MM.1S (cell line): ENCODE data around the gene CCDC157.

Source experiments
- DNase-seq: peaks from one replicate; pipeline ENCODE4 v3.0.0-alpha.2; 2015
- H2AFZ ChIP-seq: fragments of 300-600 bp; sonication (generic); 2 replicates; pipeline ENCODE4 v1.6.0; 2016; ENCODE audit warnings: antibody characterized with exemption, low read length
- H3F3A ChIP-seq: fragments of 300-600 bp; sonication (generic); 2 replicates; pipeline ENCODE4 v1.6.1; 2016; ENCODE audit warnings: mild to moderate bottlenecking, antibody characterized with exemption, low read length, moderate library complexity, mixed read lengths; ENCODE audit not compliant: insufficient read depth
- H3K27ac ChIP-seq: fragments of 300-600 bp; sonication (generic); 2 replicates; pipeline ENCODE4 v1.5.1; 2016; ENCODE audit warnings: mild to moderate bottlenecking, low read length
- H3K27me3 ChIP-seq: fragments of 300-600 bp; sonication (generic); replicated peaks from 2 replicates; pipeline ENCODE4 v1.6.0; 2016; ENCODE audit warnings: low read length; ENCODE audit not compliant: insufficient read depth
- H3K36me3 ChIP-seq: fragments of 300-600 bp; sonication (generic); replicated peaks from 2 replicates; pipeline ENCODE4 v1.6.1; 2016; ENCODE audit warnings: mild to moderate bottlenecking, low read length, mixed read lengths; ENCODE audit not compliant: insufficient read depth
- H3K4me1 ChIP-seq: fragments of 300-600 bp; sonication (generic); 2 replicates; pipeline ENCODE4 v1.6.1; 2016; ENCODE audit warnings: low read length, mixed read lengths
- H3K4me2 ChIP-seq: fragments of 300-600 bp; sonication (generic); 2 replicates; pipeline ENCODE4 v1.6.0; 2016; ENCODE audit warnings: low read depth, low read length
- H3K4me3 ChIP-seq: fragments of 300-600 bp; sonication (generic); 2 replicates; pipeline ENCODE4 v1.5.1; 2016; ENCODE audit warnings: low read length, mixed read lengths
- H3K79me2 ChIP-seq: fragments of 300-600 bp; sonication (generic); 2 replicates; pipeline ENCODE4 v1.6.1; 2016; ENCODE audit warnings: mixed run types, low read length, mixed read lengths
- H3K9ac ChIP-seq: fragments of 300-600 bp; sonication (generic); 2 replicates; pipeline ENCODE4 v1.6.1; 2016; ENCODE audit warnings: low read length, mixed read lengths
- H3K9me2 ChIP-seq: fragments of 300-600 bp; sonication (generic); replicated peaks from 2 replicates; pipeline ENCODE4 v1.6.1; 2016; ENCODE audit warnings: mild to moderate bottlenecking, low read length, mixed read lengths; ENCODE audit not compliant: insufficient read depth
- H3K9me3 ChIP-seq: fragments of 300-600 bp; sonication (generic); replicated peaks from 2 replicates; pipeline ENCODE4 v1.6.1; 2016; ENCODE audit warnings: mild to moderate bottlenecking, low read length, mixed read lengths; ENCODE audit not compliant: insufficient read depth
- H4K20me1 ChIP-seq: fragments of 300-600 bp; sonication (generic); 2 replicates; pipeline ENCODE4 v1.6.1; 2016; ENCODE audit warnings: mild to moderate bottlenecking, low read length, moderate library complexity, mixed read lengths; ENCODE audit not compliant: insufficient read depth
- CTCF ChIP-seq: fragments of 300-600 bp; sonication (generic); IDR thresholded peaks from 2 replicates; pipeline ENCODE4 v1.5.1; 2016; ENCODE audit warnings: antibody characterized with exemption, low read length, mixed read lengths
- EZH2 ChIP-seq: fragments of 300-600 bp; sonication (generic); optimal IDR thresholded peaks from 2 replicates; pipeline ENCODE3; 2017; ENCODE audit warnings: low read depth, mild to moderate bottlenecking, antibody characterized with exemption, low read length, mixed read lengths
- EZH2phosphoT487 ChIP-seq: fragments of 300-600 bp; sonication (generic); IDR thresholded peaks from 2 replicates; pipeline ENCODE4 v1.6.1; 2018; ENCODE audit warnings: antibody characterized with exemption, low read length

The CCDC157 gene

GRCh38 chr22:30372915-30373314 is 16.1 kb downstream of the CCDC157 start:
- no peaks in the 10 kb centered on the region for H3F3A ChIP-seq
- no peak for DNase-seq
- H3K27ac ChIP-seq: no peak overlapping the region
- TF ChIP-seq EZH2 (no peak), CTCF (no peak), EZH2phosphoT487 (no peak)
- H3K36me3 ChIP-seq: no peaks in the 10 kb centered on the region
- no peaks in the 10 kb centered on the region for H3K79me2 ChIP-seq
- no peak overlapping the region for H3K4me3 ChIP-seq
- no peaks in the 10 kb centered on the region for H3K4me1 ChIP-seq
- H3K27me3 ChIP-seq: no peaks in the 10 kb centered on the region
- H3K9ac ChIP-seq: no peak overlapping the region
- H3K4me2 ChIP-seq: no peak overlapping the region
- H3K9me2 ChIP-seq: no peaks in the 10 kb centered on the region
- no peak overlapping the region for H2AFZ ChIP-seq
- H3K9me3 ChIP-seq: no peaks in the 10 kb centered on the region
- H4K20me1 ChIP-seq: no peaks in the 10 kb centered on the region

- Histone ChIP-seq H3K4me2 (no peak overlapping the region), H3K36me3 (no peaks in the 10 kb centered on the region), H3F3A (no peaks in the 10 kb centered on the region), H3K27ac (no peak overlapping the region), H2AFZ (no peak overlapping the region), H3K79me2 (no peaks in the 10 kb centered on the region), H3K27me3 (no peaks in the 10 kb centered on the region), H4K20me1 (no peaks in the 10 kb centered on the region), H3K4me1 (no peaks in the 10 kb centered on the region), H3K4me3 (no peak overlapping the region), H3K9ac (no peak overlapping the region), H3K9me2 (no peaks in the 10 kb centered on the region), H3K9me3 (no peaks in the 10 kb centered on the region)
- TF ChIP-seq EZH2 (no peak), CTCF (no peak), EZH2phosphoT487 (no peak)
- DNase-seq: no peak
Observed at GRCh38 chr22:30373331-30374325, 16.8 kb downstream of the CCDC157 start.

- no peaks in the 10 kb centered on the region for H4K20me1 ChIP-seq
- H3K9me2 ChIP-seq: no peaks in the 10 kb centered on the region
- no peaks in the 10 kb centered on the region for H3F3A ChIP-seq
- TF ChIP-seq CTCF: no peak
- TF ChIP-seq EZH2: no peak
- no peak for TF ChIP-seq EZH2phosphoT487
- no peak overlapping the region for H3K9ac ChIP-seq
- H3K9me3 ChIP-seq: no peaks in the 10 kb centered on the region
- no peak for DNase-seq
- no peaks in the 10 kb centered on the region for H3K4me1 ChIP-seq
- no peaks in the 10 kb centered on the region for H3K79me2 ChIP-seq
- no peak overlapping the region for H2AFZ ChIP-seq
- no peaks in the 10 kb centered on the region for H3K36me3 ChIP-seq
- H3K27ac ChIP-seq: no peak overlapping the region
- H3K4me2 ChIP-seq: no peak overlapping the region
- no peaks in the 10 kb centered on the region for H3K27me3 ChIP-seq
- no peak overlapping the region for H3K4me3 ChIP-seq
Observed at GRCh38 chr22:30375312-30375849, 18.6 kb downstream of the CCDC157 start.
